ENCODE results near the gene COPS8. TPM values are rescaled to one million over a fixed set of nuclear protein-coding genes. Genes with fewer than 3 reads are reported as not detected.

Gene COPS8
- total and polyA plus RNA-seq, 2 experiments from 2014 or later, result 120 to 130 TPM

DNA sequence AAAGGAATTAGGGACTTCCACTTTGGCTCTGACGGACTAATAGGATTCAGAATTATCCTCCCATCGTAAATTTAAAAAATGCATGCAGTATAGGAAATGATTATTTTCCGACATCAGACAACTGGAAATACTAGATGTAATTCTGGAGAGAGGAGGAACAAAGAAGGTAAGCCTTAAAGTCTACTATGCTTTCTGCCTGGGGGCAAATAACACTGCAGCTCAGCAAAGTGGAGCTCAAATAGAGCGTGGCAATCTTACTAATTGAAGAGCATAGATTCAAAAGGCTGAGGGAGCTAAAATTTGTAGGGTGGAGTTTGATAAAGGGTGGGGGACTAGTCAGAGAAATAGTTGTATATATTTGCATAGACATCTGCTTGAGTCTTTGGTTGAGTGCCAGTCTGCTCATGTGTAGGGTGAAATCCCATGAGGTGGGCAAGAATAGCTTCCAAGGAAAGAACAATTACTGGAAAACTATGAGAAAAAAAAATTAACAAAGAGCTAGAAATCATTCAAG lies 23.8 kb downstream of the COPS8 start (continued):
- TF ChIP-seq, protein P1, sequence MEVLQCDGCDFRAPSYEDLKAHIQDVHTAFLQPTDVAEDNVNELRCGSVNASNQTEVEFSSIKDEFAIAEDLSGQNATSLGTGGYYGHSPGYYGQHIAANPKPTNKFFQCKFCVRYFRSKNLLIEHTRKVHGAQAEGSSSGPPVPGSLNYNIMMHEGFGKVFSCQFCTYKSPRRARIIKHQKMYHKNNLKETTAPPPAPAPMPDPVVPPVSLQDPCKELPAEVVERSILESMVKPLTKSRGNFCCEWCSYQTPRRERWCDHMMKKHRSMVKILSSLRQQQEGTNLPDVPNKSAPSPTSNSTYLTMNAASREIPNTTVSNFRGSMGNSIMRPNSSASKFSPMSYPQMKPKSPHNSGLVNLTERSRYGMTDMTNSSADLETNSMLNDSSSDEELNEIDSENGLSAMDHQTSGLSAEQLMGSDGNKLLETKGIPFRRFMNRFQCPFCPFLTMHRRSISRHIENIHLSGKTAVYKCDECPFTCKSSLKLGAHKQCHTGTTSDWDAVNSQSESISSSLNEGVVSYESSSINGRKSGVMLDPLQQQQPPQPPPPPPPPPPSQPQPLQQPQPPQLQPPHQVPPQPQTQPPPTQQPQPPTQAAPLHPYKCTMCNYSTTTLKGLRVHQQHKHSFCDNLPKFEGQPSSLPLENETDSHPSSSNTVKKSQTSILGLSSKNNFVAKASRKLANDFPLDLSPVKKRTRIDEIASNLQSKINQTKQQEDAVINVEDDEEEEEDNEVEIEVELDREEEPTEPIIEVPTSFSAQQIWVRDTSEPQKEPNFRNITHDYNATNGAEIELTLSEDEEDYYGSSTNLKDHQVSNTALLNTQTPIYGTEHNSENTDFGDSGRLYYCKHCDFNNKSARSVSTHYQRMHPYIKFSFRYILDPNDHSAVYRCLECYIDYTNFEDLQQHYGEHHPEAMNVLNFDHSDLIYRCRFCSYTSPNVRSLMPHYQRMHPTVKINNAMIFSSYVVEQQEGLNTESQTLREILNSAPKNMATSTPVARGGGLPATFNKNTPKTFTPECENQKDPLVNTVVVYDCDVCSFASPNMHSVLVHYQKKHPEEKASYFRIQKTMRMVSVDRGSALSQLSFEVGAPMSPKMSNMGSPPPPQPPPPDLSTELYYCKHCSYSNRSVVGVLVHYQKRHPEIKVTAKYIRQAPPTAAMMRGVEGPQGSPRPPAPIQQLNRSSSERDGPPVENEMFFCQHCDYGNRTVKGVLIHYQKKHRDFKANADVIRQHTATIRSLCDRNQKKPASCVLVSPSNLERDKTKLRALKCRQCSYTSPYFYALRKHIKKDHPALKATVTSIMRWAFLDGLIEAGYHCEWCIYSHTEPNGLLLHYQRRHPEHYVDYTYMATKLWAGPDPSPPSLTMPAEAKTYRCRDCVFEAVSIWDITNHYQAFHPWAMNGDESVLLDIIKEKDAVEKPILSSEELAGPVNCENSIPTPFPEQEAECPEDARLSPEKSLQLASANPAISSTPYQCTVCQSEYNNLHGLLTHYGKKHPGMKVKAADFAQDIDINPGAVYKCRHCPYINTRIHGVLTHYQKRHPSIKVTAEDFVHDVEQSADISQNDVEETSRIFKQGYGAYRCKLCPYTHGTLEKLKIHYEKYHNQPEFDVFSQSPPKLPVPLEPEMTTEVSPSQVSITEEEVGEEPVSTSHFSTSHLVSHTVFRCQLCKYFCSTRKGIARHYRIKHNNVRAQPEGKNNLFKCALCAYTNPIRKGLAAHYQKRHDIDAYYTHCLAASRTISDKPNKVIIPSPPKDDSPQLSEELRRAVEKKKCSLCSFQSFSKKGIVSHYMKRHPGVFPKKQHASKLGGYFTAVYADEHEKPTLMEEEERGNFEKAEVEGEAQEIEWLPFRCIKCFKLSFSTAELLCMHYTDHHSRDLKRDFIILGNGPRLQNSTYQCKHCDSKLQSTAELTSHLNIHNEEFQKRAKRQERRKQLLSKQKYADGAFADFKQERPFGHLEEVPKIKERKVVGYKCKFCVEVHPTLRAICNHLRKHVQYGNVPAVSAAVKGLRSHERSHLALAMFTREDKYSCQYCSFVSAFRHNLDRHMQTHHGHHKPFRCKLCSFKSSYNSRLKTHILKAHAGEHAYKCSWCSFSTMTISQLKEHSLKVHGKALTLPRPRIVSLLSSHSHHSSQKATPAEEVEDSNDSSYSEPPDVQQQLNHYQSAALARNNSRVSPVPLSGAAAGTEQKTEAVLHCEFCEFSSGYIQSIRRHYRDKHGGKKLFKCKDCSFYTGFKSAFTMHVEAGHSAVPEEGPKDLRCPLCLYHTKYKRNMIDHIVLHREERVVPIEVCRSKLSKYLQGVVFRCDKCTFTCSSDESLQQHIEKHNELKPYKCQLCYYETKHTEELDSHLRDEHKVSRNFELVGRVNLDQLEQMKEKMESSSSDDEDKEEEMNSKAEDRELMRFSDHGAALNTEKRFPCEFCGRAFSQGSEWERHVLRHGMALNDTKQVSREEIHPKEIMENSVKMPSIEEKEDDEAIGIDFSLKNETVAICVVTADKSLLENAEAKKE (CRISPR knock-in tag; IDR thresholded peaks at IDR 0.05), result no peak
- TF ChIP-seq STAT1 (IDR thresholded peaks at IDR 0.05; ENCODE audit: unreplicated experiment) (no peak), CREB1 (CRISPR knock-in tag; IDR thresholded peaks at IDR 0.05; ENCODE audit: low read depth) (no peak), POLR2AphosphoS5 (IDR thresholded peaks at IDR 0.05; ENCODE audit: low read depth) (no peak), ZNF114 (CRISPR knock-in tag; IDR thresholded peaks at IDR 0.05) (no peak)
- TF ChIP-seq, protein P2, sequence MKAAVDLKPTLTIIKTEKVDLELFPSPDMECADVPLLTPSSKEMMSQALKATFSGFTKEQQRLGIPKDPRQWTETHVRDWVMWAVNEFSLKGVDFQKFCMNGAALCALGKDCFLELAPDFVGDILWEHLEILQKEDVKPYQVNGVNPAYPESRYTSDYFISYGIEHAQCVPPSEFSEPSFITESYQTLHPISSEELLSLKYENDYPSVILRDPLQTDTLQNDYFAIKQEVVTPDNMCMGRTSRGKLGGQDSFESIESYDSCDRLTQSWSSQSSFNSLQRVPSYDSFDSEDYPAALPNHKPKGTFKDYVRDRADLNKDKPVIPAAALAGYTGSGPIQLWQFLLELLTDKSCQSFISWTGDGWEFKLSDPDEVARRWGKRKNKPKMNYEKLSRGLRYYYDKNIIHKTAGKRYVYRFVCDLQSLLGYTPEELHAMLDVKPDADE (IDR thresholded peaks at IDR 0.05), result no peak

DNA sequence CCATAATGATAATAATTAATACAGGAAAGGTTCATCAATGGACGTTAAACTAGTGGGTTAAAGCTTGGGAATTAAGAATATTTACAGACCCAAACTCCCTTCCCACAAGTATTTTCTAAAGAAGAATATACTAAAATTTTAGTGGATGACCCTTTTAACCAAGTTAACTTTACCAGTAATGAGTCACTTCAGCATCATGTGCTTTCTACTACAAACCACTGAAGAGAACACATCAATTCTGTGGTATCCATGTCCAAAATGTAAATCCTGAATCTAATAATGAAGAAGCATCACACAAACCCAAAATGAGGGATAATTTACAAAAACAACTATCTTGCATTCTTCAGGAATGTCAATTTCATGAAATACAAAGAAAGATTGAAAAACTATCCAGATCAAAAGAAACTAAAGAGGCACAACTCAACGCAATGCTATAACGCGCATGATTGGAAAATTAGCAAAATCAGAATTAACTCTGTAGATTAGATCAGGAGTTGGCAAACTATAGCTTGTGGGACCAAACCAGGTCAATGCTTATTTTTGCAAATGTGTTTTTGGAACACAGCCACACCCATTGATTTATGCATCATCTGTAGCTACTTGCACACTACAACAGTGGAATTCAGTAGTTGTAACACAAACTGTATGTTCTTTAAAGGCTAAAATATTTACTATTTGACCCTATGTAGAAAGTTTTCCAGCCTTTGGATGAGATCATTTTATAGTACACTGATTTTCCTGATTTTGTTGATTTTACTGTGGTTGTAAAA lies 27.5 kb downstream of the COPS8 start:
- H3K9me3 Mint-ChIP-seq, result peaks cover 5% of the 10 kb centered on the region; the same call in 1 of the 3 replicates
- H3K4me2 ChIP-seq, result no peak overlapping the region
- no peak overlapping the region for H3K4me3 ChIP-seq
- TF ChIP-seq, protein P2 (IDR thresholded peaks at IDR 0.05), result no peak
- TF ChIP-seq EZH2phosphoT487 (IDR thresholded peaks at IDR 0.05; ENCODE audit: unreplicated experiment) (no peak), ZNF331 (CRISPR knock-in tag; IDR thresholded peaks at IDR 0.05; ENCODE audit: low read depth) (no peak), NANOG (IDR thresholded peaks at IDR 0.05; ENCODE audit: borderline replicate concordance) (no peak), JUNB (IDR thresholded peaks at IDR 0.05; ENCODE audit: unreplicated experiment) (no peak)
- TF ChIP-seq, protein P3, sequence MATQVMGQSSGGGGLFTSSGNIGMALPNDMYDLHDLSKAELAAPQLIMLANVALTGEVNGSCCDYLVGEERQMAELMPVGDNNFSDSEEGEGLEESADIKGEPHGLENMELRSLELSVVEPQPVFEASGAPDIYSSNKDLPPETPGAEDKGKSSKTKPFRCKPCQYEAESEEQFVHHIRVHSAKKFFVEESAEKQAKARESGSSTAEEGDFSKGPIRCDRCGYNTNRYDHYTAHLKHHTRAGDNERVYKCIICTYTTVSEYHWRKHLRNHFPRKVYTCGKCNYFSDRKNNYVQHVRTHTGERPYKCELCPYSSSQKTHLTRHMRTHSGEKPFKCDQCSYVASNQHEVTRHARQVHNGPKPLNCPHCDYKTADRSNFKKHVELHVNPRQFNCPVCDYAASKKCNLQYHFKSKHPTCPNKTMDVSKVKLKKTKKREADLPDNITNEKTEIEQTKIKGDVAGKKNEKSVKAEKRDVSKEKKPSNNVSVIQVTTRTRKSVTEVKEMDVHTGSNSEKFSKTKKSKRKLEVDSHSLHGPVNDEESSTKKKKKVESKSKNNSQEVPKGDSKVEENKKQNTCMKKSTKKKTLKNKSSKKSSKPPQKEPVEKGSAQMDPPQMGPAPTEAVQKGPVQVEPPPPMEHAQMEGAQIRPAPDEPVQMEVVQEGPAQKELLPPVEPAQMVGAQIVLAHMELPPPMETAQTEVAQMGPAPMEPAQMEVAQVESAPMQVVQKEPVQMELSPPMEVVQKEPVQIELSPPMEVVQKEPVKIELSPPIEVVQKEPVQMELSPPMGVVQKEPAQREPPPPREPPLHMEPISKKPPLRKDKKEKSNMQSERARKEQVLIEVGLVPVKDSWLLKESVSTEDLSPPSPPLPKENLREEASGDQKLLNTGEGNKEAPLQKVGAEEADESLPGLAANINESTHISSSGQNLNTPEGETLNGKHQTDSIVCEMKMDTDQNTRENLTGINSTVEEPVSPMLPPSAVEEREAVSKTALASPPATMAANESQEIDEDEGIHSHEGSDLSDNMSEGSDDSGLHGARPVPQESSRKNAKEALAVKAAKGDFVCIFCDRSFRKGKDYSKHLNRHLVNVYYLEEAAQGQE (IDR thresholded peaks at IDR 0.05; ENCODE audit: unreplicated experiment), result no peak
- no peaks in the 10 kb centered on the region for H3K4me1 Mint-ChIP-seq
- no peak overlapping the region for H3K27ac ChIP-seq (ENCODE audit: low read depth)
- H3K27me3 Mint-ChIP-seq (ENCODE audit: insufficient read depth, low read depth, poor library complexity), result no peaks in the 10 kb centered on the region
- H4K20me1 ChIP-seq (replicated peaks; ENCODE audit: insufficient read depth), result no peaks in the 10 kb centered on the region
- H3K9me2 ChIP-seq (ENCODE audit: insufficient read depth), result no peaks in the 10 kb centered on the region
- no peaks in the 10 kb centered on the region for H3K36me3 Mint-ChIP-seq (ENCODE audit: low read depth)
- H3K79me2 ChIP-seq (replicated peaks; ENCODE audit: insufficient read depth), result no peaks in the 10 kb centered on the region
- no peak for DNase-seq (ENCODE audit: low spot score)
- no peaks in the 10 kb centered on the region for H3K4me1 ChIP-seq (ENCODE audit: insufficient read depth)
- no peak overlapping the region for H3K4me3 Mint-ChIP-seq
- no peak overlapping the region for H2AFZ ChIP-seq
- H3K27me3 ChIP-seq (ENCODE audit: insufficient read depth), result no peaks in the 10 kb centered on the region
- no peak overlapping the region for H3K27ac Mint-ChIP-seq
- H3K36me3 ChIP-seq (ENCODE audit: insufficient read depth), result no peaks in the 10 kb centered on the region
- H3F3A ChIP-seq (replicated peaks; ENCODE audit: low read depth), result no peaks in the 10 kb centered on the region
- ATAC-seq, result no peak

All from GM23338 (cell line).